ENCODE results near the gene SRRM1.

The SRRM1 gene

GRCh38 chr1:24642481-24643362, at the start of gene SRRM1:
TSS of gene SRRM1 (plus strand) at chr1:24643302. CDS start at chr1:24643327, 25 bp downstream.
- DNase-seq (ENCODE audit: low read depth): peak; percentile 99

- no peak for DNase-seq (ENCODE audit: low read depth)
Observed at GRCh38 chr1:24594328-24594598, 48.8 kb upstream of the SRRM1 start.

DNA sequence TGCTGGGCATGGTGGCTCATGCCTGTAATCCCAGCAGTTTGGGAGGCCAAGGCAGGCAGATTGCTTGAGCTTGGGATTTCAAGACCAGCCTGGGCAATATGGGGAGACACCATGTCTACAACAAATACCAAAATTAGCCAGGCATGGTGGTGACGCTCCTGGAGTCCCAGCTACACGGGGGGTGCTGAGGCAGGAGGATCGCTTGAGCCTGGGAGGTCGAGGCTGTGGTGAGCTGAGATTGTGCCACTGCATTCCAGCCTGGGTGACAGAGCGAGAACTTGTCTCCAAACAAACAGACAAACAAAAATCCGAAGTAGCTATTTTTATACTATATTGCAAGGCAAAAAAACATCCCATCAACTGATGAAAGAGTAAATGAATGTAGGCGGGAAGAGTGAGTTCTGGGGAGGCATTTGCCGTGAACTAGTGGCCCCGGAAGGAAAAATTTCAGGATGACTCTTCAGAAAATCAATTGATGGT, 46.7 kb upstream of the SRRM1 start:
- no peak for DNase-seq (ENCODE audit: low read depth)

DNA sequence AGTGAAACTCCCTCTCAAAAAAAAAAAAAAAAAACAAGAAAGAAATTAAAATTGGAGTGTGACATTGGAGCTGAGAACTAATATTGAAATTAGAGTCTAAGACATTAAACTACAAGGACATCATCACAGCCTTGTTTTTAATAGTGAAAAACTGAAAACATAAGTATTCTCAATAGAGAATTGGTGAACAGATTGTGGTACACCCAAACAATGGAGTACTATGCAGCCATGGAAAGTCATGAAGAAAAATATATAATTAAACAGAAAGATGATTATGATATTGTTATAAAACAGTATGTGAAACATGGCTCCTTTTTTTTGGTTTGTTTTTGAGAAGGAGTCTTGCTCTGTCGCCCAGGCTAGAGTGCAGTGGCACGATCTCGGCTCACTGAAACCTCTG, 43.8 kb upstream of the SRRM1 start:
- no peak for DNase-seq (ENCODE audit: low read depth)

DNA sequence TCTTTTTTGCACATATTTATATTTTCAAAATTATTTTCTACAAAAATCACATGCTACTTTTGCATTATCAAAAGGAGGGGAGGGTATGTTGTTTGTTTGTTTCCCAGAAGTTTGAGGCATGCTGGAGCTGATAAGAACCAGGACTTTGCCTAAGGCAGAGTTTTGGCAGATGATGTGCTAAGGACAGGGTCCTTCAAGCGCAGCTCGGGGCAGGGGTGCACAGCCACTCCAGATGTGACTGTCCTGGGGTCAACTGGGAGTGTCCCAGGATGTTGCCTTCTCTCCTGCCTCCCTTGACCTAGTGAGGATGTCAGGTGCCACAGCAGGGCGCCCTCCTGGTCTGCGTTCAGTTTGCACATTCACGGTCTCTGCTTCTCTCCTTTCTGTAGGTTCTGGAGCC, 42.6 kb upstream of the SRRM1 start:
- DNase-seq (ENCODE audit: low read depth): no peak

DNA sequence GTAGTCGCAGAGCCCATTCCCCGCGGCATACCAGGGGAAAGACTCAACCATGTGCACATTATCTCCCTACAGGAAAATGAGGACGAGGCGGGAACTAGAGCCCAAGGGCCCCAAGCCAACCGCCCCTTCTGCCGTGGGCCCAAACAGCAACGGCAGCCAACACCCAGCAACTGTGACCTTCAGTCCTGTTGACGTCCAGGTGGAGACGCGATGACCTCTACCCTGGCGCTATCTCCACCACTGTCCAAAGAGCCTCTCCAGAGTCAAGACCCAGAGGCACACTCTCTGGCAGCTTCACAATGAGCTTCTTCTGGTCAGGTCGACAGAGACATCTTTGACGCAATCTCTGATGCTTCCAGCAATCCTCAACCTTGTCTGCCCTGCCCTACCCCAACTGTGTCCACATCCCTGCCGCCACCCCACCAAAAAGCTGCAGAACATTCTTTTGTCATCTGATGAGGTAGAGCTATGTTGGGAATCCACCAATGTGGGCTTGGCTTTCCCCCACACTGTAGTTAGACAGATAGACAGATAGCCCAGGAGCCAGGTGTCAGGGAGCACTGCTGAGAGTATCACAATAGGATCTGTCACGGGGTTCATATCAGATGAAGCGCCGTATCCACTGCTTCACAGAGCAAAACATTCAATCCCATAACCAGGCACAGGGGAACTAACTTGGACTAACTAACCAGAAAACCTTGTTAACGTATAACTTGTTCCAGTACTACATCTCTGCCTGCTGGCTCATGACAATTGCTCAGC, 37.4 kb upstream of the SRRM1 start:
- DNase-seq (ENCODE audit: low read depth): no peak

DNA sequence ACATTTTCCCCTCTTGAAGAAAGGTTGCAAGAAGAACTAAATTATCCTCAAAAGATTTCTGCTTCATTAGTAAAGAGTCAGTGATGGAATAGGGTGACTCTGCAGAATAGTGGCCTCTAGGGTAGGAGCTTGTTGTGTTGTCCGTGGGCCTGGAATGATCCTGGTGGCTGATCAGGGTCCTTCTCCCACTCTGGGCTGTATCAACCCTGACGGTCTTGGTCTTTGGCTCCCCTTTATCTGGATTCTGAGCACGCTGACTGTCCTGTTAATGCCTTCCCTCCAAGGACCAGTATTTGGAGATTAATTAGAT, 36.9 kb upstream of the SRRM1 start:
- no peak for DNase-seq (ENCODE audit: low read depth)

- DNase-seq (ENCODE audit: low read depth): no peak
Observed at GRCh38 chr1:24606621-24607020, 36.5 kb upstream of the SRRM1 start.

DNA sequence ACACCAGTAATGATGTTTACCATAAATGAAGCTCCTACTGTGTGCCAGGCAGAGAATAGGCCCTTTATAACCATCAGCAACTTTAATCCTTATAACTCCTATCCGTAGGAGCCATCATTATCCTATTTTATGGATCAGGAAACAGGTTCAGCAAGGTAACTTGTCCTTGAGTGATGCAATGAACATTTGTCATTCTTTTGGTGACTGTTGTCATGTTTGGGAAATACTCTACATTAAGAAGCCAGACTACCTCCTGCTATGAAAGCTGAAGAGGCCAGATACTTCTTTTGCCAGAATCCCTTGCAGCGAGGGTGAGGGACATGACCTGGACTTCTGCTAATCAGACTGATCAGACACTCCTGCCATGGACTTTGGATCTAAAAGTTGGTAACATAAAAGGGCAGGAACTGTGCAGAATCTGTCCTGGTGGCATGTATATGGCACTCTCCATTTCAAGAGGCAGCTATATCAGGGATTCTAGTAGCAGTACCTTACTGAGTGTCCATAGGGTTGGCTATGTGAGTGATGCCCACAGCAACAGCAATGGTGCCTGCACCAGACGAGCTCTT, 33.1 kb upstream of the SRRM1 start:
- no peak for DNase-seq (ENCODE audit: low read depth)

DNA sequence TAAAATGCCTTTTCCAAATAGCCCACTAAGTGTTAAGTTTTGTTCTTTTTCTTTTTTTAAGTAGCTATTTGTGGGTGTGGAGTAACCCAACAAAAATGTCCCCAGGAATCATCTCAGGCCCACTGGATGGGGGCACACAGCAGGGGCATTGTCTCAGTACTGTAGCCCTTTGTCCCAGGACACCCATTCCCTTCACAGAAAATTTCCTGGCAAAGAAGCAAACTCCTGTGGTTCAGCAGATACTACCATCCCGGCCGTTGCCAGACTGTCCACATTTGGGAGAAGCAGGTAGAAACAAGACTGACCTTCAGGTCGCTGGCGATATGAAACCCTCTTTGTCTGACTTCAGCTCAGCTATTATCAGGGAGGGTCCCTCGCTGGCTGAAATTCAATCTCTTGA, 23.7 kb upstream of the SRRM1 start:
- DNase-seq (ENCODE audit: low read depth): no peak

- no peak for DNase-seq (ENCODE audit: low read depth)
Observed at GRCh38 chr1:24620678-24621077, 22.4 kb upstream of the SRRM1 start.

- no peak for DNase-seq (ENCODE audit: low read depth)
Observed at GRCh38 chr1:24621121-24621520, 22.0 kb upstream of the SRRM1 start.

DNA sequence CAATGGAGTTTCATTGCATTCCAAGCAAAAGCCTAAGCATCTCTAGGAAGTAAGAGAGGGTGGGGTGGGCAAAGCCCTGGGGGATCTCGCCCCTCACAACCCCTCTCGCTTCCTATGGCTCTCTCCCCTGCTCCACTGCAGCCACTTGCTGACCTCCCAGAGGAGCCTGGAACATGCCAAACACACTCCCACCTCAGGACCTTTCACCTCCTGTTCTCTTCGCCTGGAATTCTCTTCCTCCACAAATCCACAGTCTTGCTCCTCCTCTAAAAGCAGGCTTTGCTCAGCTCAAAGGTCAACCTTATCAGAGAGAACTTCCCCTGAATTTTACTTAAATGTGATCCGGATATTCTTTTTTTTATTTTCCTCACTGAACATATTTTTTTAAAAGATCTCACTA, 20.9 kb upstream of the SRRM1 start:
- DNase-seq (ENCODE audit: low read depth): no peak

- DNase-seq (ENCODE audit: low read depth): no peak
Observed at GRCh38 chr1:24632832-24633175, 10.3 kb upstream of the SRRM1 start.

- DNase-seq (ENCODE audit: low read depth): no peak
Observed at GRCh38 chr1:24635195-24635843, 7.8 kb upstream of the SRRM1 start.

DNA sequence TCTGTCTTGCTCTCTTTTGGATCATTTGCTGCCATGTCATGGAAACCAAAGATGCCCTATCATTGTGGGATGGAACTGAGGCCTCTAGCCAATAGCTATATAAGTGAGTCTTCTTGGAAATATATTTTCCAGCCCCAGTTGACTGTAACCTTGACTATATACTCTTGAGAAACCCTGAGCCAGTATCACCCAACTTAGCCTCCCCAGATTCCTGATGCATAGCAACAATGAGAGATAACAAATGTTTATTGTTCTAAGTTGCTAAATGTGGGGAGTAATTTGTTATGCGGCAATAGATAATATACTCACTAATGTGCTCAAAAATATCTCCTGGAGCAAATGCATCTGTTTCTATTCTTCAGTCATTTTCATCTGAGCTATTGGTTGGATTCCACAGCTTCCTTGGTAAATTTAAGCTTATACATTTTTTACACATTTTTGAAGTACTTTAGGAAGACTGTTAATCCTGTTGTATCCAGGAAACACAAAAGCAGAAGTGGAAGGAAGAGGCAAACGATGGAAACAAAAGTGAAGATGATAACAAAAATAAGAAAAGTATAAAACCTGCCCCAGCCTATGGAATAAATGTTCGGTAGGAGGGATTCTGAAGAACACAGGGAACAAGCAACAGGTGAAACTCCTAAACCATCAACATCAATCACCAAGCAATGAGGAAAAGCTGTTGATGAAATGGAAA, 6.3 kb upstream of the SRRM1 start:
- DNase-seq (ENCODE audit: low read depth): no peak

GRCh38 chr1:24639094-24639493, 4.0 kb upstream of the SRRM1 start:
- no peak for DNase-seq (ENCODE audit: low read depth)

- no peak for DNase-seq (ENCODE audit: low read depth)
Observed at GRCh38 chr1:24639881-24640280, 3.2 kb upstream of the SRRM1 start.

GRCh38 chr1:24640288-24640687, 2.8 kb upstream of the SRRM1 start:
- no peak for DNase-seq (ENCODE audit: low read depth)

- DNase-seq (ENCODE audit: low read depth): no peak
Observed at GRCh38 chr1:24641646-24642151, 1.4 kb upstream of the SRRM1 start.

DNA sequence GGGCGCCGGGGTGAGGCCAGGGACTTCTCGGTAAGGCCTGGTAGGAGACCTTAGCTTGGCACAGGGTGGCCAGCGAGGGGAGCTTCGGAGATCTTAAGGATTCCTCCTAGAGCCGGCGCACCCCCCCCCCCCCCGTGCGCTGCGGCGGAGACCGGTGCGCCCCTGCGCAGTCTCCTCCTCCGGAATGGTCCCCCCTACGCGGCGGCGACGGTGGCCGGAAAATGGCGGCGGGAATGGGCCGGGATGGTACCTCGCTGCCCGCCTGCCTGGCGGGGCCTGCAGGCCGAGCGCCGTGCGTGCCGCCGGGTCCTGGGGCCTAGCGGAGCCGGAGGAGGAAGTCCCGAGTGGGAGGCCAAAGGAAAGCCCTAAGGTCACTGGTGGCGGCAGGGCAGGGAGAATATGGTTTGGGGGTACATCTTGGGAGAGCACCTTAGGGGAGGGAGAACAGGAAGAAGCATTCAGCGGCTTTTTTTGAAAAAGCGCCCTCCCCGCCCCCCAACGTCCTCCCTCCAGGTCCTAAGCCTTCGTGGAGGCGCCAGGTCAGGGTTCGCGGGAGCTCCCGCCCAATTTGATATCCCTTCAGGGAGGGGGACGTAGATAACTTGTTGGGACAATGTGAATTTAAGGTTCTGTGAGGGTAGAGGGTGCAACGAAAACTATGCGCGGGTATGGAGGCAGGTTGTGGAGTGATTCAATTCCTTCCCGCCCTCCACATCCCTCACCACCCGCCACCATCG, 429 bp downstream of the SRRM1 start:
- DNase-seq (ENCODE audit: low read depth): no peak

DNA sequence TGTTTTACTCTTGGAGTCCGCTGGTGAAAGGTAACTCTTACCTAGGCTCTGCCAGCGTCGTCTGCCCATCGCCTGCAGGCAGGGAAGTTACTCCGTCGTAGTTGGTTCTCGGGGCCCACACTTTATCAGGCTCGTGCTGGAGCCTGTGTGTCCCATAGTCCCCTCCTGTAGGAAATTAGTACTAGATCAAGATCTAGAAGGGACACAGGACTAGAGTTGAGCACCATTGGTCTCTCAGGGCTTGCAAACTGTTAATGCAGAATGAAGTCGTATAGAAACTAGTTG, 940 bp downstream of the SRRM1 start:
- no peak for DNase-seq (ENCODE audit: low read depth)

Data from HS-27A (cell line).